ENCODE data around the gene FAM228A.

The FAM228A gene

DNA sequence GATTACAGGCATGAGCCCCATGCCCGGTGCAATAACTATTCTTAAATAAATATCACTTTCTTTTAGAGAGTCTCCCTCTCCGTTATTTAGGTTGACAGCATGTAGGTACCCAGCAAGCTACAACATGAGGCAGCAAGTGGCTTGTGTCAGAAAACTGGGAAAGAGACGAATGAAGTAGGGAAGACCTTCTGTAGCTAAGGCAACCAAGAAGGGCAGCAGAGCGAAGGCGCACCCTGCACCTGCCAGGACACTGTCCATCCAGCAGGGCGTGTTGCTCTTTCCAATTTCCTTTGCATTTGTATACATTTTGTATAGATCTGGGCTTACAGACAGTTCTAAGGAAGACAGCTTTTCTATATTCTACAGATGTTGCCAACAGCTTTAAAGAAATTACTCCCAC is 48.1 kb downstream of the FAM228A start:
- no peak for TF ChIP-seq CTCF (IDR thresholded peaks at IDR 0.05)
- no peak for DNase-seq
- H3K27me3 ChIP-seq = no peaks in the 10 kb centered on the region
- H3K9me3 ChIP-seq = no peaks in the 10 kb centered on the region
- H3K36me3 ChIP-seq = peaks cover 28 to 59% (median 42%) of the 10 kb centered on the region in 3 donors
- H3K4me3 ChIP-seq = no peak overlapping the region
- no peaks in the 10 kb centered on the region for H3K4me1 ChIP-seq
- intact Hi-C loops (cut with DNase I; ENCODE audit: low total_unique reads) = no loop called here
- H3K27ac ChIP-seq = no peak overlapping the region

DNA sequence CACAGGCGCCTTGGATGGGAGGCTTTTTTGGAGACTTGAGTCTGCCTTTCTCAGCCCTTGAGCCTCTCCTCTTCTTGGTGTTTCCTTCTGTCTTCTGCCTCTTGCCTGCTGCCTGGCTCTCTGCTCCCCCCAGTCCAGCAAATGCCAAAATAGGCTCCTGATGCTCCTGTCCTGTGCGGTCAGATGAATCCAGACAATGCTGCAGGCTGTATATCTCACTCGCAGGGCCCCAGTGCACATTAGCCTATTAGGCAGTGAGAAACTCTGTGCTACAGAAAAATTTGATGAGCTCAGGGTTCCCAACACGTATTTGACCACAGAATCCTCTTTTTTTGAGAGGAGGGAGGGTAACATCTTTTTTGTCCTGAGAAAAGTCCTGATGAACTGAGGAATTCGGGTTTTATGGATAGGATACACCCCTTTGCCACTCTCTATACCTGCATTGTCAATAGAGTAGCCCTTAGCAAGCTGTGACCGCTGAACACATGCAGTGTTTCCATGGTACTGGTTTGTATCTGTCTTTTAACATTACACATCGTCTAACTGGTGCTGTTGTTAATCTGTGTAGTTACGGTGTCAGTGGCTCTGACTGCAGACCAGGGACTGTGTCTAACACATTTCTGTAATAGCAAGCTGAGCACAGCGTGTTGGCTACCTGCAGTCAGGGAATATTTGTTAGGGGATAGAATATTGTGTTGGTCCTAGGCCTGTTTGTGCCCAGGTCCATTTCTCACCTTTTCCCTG is 50.8 kb downstream of the FAM228A start:
- intact Hi-C loops (cut with DNase I; ENCODE audit: low total_unique reads) = no loop called here
- no peak for TF ChIP-seq CTCF (IDR thresholded peaks at IDR 0.05)

DNA sequence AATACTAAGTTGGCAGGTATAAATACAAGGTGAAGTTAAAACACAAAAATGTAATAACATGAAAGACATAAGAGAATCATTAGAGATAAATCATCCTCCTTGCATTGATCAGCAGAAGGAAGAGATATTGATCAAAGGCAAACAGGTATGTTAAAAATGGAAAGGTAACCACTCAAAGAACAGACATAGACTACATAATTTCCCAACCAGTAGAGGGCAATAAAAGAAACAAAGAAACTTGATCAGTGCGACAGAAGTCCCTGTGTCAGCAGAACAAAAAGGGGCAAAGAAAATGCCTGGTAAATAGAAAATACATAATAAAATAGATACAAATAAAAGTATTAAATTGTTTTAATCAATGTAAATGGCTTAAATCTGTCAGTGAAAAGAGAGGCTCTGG is 53.6 kb downstream of the FAM228A start:
- H3K9me3 ChIP-seq = no peaks in the 10 kb centered on the region
- no peaks in the 10 kb centered on the region for H3K27me3 ChIP-seq
- peak in 1 of 2 experiments; percentile 35 for TF ChIP-seq CTCF (IDR thresholded peaks at IDR 0.05)
- H3K4me1 ChIP-seq = no peaks in the 10 kb centered on the region
- H3K27ac ChIP-seq = no peak overlapping the region
- peaks cover 0 to 30% (median 18%) of the 10 kb centered on the region in 3 donors for H3K36me3 ChIP-seq
- DNase-seq = no peak
- no peak overlapping the region for H3K4me3 ChIP-seq
- intact Hi-C loops (cut with DNase I; ENCODE audit: low total_unique reads) = no loop called here

More for the DNA sequence above, 50.8 kb downstream of the FAM228A start:
- Histone ChIP-seq H3K36me3 (peaks cover 7 to 38% (median 23%) of the 10 kb centered on the region in 3 donors), H3K4me3 (no peak overlapping the region), H3K27ac (no peak overlapping the region), H3K27me3 (no peaks in the 10 kb centered on the region), H3K4me1 (no peaks in the 10 kb centered on the region), H3K9me3 (no peaks in the 10 kb centered on the region)
- no peak for DNase-seq

GRCh38 chr2:24231461-24231881 is 56.6 kb downstream of the FAM228A start:
- Histone ChIP-seq H3K9me3 (no peaks in the 10 kb centered on the region), H3K4me1 (no peaks in the 10 kb centered on the region), H3K27me3 (no peaks in the 10 kb centered on the region), H3K27ac (no peak overlapping the region), H3K36me3 (peaks cover 0 to 27% (median 14%) of the 10 kb centered on the region in 3 donors), H3K4me3 (no peak overlapping the region)
- DNase-seq = no peak
- intact Hi-C loops (cut with DNase I; ENCODE audit: low total_unique reads) = no loop called here
- TF ChIP-seq CTCF (IDR thresholded peaks at IDR 0.05) = no peak

GRCh38 chr2:24233321-24233720 is 58.5 kb downstream of the FAM228A start:
- no peak for DNase-seq
- no peaks in the 10 kb centered on the region for H3K4me1 ChIP-seq
- no peaks in the 10 kb centered on the region for H3K9me3 ChIP-seq
- no peaks in the 10 kb centered on the region for H3K27me3 ChIP-seq
- H3K27ac ChIP-seq = no peak overlapping the region
- intact Hi-C loops (cut with DNase I; ENCODE audit: low total_unique reads) = no loop called here
- H3K36me3 ChIP-seq = peaks cover 0 to 27% (median 18%) of the 10 kb centered on the region in 3 donors
- no peak overlapping the region for H3K4me3 ChIP-seq
- no peak for TF ChIP-seq CTCF (IDR thresholded peaks at IDR 0.05)

Measured in tibial artery (tissue), 4 donors.